ENCODE results near the gene COG8.
A peak's percentile ranks its signal among the peaks of the same experiment; 100 is the strongest.
"Not testable (repeated sequence)": the region's sequence is repeated elsewhere in the genome, so short reads cannot be mapped to it uniquely, and the experiment has no call there.

Gene COG8

GRCh38 chr16:69339289-69340094, at the start of gene COG8, which contains the start of gene NIP7:
TSS of gene COG8 (minus strand) at chr16:69339564. CDS start at chr16:69339552, 12 bp downstream.
TSS of gene NIP7 (plus strand) at chr16:69339772. CDS start at chr16:69339830, 58 bp downstream.
- peak; percentile 99 for DNase-seq

- no peak for DNase-seq
These were observed 47.2 kb upstream of the COG8 start for GRCh38 chr16:69386596-69386995.

- no peak for DNase-seq
These were observed 45.6 kb upstream of the COG8 start for GRCh38 chr16:69384974-69385373.

GRCh38 chr16:69382421-69382820, 43.1 kb upstream of the COG8 start:
- DNase-seq, result no peak

GRCh38 chr16:69381231-69381630, 41.9 kb upstream of the COG8 start:
- no peak for DNase-seq

GRCh38 chr16:69378760-69379159, 39.4 kb upstream of the COG8 start:
- no peak for DNase-seq

GRCh38 chr16:69378036-69378435, 38.7 kb upstream of the COG8 start:
- DNase-seq, result no peak

- DNase-seq, result no peak
These were observed 37.2 kb upstream of the COG8 start for GRCh38 chr16:69376393-69377059.

DNA sequence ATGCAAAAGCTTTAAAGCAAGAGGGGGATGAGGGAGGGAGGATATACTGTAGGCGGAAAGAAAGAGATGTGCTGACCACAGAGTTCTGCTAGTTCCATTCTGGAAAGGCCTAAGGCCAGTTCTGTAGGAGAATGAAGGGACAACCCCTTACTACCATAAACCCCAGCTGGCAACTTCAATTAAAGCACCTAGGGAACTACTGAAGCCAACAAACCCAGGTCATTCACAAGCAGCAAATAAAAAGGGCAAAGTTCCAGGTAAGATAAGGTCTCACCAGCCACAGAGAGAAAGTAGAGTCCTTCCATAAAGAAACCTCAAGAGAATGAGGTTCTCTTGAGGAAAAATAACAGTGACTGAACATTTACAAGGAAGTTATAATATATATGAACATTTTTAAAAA, 33.7 kb upstream of the COG8 start:
- DNase-seq, result no peak

DNA sequence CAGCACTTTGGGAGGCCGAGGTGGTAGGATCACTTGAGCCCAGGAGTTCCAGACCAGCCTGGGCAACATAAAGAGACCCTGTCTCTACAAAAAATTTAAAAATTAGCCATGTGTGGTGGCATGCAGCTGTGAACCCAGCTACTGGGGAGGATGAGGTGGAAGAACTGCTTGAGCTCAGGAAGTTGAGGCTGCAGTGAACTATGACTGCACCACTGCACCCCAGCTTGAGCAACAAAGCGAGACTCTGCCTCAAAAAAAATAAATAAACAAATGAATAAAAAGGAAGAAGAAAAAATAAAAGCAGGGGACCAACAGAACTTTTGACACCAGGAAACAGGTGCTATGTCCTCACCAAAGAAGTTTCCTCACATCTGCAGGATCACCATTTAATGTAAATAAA, 32.2 kb upstream of the COG8 start:
- no peak for DNase-seq

GRCh38 chr16:69368866-69369265, 29.5 kb upstream of the COG8 start:
- DNase-seq, result no peak

- DNase-seq, result no peak
These were observed 28.6 kb upstream of the COG8 start for GRCh38 chr16:69367980-69368379.

GRCh38 chr16:69366431-69366830, 27.1 kb upstream of the COG8 start:
- DNase-seq, result no peak

- no peak for DNase-seq
These were observed 26.5 kb upstream of the COG8 start for GRCh38 chr16:69365901-69366300.

DNA sequence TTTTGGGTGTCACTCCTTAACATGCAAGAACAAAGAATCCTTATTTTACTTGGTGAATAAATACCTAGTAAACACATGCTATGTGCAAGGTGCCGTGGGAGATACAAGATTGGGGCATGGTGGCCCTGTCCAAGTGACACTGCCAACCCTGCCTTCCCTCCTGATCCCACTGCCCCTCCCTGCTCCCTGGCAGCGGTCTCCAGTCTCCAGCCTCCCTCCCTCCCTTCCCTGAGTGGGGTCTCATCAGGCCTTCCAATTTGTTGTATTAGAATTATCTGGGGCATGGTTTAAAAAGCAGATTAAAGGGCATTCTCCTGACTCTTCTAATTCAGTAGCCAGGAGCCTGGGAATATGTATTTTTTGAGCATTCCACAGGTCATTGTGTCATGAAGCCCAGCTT, 24.7 kb upstream of the COG8 start:
- DNase-seq, result no peak

DNA sequence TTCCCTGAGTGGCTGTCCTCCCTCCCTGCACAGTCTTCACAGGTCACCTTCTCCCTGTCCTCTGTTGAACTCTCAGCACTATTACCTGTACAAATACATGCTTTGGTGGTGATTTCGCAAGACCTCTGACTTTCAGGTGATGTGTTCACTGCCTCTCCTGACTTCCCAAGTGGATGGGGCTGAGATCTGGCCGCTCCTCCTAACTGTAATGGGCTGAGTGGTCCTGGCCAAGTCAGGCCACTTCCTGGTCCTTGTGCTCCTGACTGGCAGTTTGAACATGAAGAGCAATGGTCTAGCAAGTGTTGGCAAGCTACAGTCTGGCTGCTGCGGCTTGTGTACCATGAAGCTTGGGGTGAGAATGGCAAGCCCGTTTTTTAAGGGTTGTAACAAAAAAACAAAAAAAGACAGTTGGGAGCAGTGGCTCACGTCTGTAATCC, 23.9 kb upstream of the COG8 start:
- no peak for DNase-seq

DNA sequence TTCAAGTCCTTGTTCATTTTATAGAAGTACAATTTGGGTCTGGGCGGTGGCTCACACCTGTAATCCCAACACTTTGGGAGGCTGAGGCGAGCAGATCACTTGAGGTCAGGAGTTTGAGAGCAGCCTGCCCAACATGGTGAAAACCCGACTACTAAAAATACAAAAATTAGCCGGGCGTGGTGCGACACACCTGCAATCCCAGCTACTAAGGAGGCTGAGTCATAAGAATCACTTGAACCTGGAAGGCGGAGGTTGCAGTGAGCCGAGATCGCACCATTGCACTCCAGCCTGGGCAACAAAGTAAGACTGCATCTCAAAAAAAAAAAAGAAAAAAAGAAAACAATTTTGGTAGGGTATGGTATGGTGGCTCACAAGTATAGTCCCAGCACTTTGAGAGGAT, 20.7 kb upstream of the COG8 start:
- not testable (repeated sequence) for DNase-seq

GRCh38 chr16:69351309-69352027, 12.1 kb upstream of the COG8 start, which contains the start of gene TMED6:
TSS of gene TMED6 (minus strand) at chr16:69351786. CDS start at chr16:69351753, 33 bp downstream.
- DNase-seq, result no peak

DNA sequence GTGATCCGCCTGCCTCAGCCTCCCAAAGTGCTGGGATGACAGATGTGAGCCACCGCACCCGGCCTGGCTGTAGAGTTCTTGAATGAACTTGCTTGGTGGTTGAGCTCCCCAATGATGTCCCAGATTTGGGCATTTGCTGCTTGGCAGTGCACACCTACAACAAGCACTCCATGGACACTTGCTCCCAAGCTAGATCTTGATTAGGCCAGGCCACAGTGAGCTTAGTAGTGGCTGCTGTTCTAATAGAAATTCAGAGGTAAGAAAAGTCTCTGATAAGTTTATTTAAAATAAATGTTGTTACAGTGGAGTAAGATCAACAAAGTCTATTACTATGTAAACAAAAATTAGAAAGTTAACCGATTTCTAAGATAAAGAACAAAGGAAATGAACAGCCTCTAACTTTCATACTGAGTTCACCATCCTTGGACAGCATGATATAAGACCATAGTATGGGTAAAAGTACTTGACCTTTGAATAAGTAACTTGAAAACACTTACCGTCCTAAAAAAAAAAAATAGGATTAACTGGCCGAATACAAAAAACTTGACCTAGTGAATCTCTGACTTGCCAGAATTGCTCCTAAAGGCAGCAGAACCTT, 11.3 kb upstream of the COG8 start:
- DNase-seq, result no peak

DNA sequence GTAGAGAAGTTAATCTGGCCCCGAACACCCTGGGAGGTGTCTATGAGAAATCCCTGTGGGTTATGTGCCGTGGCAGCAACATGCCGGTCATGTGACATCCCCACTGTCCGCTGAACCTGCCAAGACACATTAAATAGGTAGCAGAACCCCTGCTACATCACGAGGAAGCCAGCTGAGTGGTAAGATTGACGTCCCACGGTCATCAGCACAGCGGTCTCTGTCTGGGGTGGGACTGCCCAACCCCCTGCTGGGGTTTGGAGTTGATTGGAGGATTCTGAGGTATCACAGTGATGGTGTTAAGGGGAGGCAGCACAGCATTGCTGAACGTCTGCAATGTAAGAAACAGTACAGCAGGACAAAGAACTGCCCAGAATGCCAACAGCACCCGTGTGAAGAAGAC, 10.2 kb upstream of the COG8 start:
- DNase-seq, result no peak

DNA sequence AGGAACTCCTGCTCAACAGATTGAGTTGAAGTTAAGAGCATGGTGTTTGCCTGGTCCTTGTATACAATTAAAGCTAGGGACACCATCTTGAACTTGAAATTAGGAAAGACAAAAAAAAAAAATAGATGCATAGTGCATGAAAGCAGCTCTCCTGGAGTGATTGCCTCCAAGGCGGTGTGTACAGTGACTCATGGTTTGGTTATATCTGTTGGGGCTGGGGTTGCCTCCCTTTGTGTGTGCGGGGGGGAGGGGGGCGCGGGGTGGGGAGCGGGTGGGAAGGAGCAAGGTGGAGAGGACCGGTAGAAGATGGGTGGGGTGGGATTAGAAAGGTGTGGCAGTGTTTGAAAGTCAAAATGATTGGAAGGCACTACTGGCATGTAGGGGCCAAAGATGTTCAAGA, 8.9 kb upstream of the COG8 start:
- no peak for DNase-seq

- DNase-seq, result no peak
These were observed 7.3 kb upstream of the COG8 start for GRCh38 chr16:69346683-69347082.

DNA sequence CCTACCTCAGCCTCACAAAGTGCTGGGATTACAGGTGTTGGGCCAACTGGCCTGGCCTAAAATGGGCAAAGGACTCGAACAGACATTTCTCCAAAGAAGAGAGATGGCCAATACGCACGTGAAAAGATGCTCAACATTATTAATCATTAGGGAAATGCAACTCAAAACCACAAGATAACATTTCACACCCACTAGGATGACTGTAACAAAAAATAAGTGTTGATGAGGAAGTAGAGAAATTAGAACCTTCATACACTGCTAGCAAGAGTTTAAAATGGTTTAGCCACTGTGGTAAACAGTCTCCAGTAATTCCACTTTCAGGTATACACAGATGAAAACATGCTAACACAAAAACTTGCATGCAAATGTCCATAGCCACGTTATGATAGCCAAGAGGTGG, 6.6 kb upstream of the COG8 start:
- DNase-seq, result peak; percentile 83
